ENCODE measurements around the gene TBC1D8B.
"Not testable (repeated sequence)": the region's sequence is repeated elsewhere in the genome, so short reads cannot be mapped to it uniquely, and the experiment has no call there.

- not testable (repeated sequence) for TF ChIP-seq SMC3 (IDR thresholded peaks at IDR 0.05; ENCODE audit: low read depth, low read length); CTCF (IDR thresholded peaks at IDR 0.05); YY1 (IDR thresholded peaks at IDR 0.05; ENCODE audit: low read depth); RAD21 (IDR thresholded peaks at IDR 0.05; ENCODE audit: low read length)
Measured at GRCh38 chrX:106872796-106873195, 70.3 kb downstream of the TBC1D8B start.
